Measurements from ENCODE around the gene SYNJ2.
"Not testable (repeated sequence)": the region's sequence is repeated elsewhere in the genome, so short reads cannot be mapped to it uniquely, and the experiment has no call there.

Gene SYNJ2, protein sequence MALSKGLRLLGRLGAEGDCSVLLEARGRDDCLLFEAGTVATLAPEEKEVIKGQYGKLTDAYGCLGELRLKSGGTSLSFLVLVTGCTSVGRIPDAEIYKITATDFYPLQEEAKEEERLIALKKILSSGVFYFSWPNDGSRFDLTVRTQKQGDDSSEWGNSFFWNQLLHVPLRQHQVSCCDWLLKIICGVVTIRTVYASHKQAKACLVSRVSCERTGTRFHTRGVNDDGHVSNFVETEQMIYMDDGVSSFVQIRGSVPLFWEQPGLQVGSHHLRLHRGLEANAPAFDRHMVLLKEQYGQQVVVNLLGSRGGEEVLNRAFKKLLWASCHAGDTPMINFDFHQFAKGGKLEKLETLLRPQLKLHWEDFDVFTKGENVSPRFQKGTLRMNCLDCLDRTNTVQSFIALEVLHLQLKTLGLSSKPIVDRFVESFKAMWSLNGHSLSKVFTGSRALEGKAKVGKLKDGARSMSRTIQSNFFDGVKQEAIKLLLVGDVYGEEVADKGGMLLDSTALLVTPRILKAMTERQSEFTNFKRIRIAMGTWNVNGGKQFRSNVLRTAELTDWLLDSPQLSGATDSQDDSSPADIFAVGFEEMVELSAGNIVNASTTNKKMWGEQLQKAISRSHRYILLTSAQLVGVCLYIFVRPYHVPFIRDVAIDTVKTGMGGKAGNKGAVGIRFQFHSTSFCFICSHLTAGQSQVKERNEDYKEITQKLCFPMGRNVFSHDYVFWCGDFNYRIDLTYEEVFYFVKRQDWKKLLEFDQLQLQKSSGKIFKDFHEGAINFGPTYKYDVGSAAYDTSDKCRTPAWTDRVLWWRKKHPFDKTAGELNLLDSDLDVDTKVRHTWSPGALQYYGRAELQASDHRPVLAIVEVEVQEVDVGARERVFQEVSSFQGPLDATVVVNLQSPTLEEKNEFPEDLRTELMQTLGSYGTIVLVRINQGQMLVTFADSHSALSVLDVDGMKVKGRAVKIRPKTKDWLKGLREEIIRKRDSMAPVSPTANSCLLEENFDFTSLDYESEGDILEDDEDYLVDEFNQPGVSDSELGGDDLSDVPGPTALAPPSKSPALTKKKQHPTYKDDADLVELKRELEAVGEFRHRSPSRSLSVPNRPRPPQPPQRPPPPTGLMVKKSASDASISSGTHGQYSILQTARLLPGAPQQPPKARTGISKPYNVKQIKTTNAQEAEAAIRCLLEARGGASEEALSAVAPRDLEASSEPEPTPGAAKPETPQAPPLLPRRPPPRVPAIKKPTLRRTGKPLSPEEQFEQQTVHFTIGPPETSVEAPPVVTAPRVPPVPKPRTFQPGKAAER (N-terminal part only)

DNA sequence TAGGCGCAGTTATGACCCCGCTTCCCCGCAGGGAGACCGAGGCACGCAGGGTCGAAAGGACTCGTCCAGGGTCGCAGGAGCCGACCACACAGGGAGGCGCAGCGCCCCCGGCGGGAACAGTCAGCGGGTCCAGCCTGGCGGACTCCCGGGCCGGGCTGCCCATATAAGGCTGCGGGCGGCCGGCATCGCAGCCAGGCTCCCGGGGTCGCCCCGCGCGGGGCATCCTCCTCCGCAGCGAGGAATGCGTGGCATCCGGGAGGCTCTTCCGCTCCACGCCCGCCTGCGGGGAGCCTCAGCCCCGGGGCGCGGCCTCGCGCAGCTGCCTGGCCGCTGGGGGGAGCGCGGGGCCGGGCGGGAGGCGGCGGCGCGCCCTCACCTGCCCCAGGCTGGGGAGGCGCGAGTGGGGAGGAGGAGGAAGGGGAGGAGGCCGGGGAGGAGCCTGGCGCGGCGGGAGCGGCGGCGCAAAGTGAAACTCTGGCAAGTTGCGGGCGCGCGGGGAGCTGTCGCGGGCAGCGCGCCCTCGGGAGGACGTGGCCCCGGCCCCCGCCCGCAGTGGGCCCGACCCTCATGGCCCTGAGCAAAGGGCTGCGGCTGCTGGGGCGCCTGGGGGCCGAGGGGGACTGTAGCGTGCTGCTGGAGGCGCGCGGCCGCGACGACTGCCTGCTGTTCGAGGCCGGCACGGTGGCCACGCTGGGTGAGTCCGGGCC is at the start of gene SYNJ2:
Gene SYNJ2 (plus strand): TSS at position 469 of the 707 bp plus-strand sequence. CDS start 99 bp downstream, at position 568.
- Mint-ChIP-seq H3K27ac (peak within 1 kb of the TSS; percentile 75), H3K9me3 (no peaks in the 10 kb centered on the region), H3K4me3 (peak within 1 kb of the TSS; percentile 87), H3K27me3 (no peaks in the 10 kb centered on the region), H3K4me1 (peaks cover 44% of the 10 kb centered on the region), H3K36me3 (no peaks in the 10 kb centered on the region)
- ATAC-seq, result peak; percentile 91

DNA sequence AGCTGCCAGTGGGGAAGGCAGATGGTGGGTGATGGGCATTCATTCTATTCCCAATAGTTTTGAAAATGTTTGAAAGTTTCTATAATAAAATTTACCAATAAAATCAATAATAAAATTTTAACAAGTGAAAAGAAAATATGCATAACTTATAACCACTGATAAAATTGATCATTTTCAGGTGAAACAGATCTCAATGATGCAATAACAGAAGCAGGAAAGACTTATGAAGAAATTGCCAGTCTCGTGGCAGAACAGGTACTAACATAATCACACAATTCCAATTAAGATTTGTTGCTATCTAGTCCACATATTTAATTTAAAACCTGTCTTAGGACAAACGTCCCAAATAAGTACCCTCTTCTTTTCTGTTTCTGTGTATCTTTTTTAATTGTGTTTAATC is 45.9 kb upstream of the SYNJ2 start:
- Mint-ChIP-seq H3K4me3 (no peak overlapping the region), H3K9me3 (no peaks in the 10 kb centered on the region), H3K27ac (no peak overlapping the region), H3K4me1 (no peaks in the 10 kb centered on the region), H3K27me3 (no peaks in the 10 kb centered on the region), H3K36me3 (peaks cover 43% of the 10 kb centered on the region)
- ATAC-seq, result no peak

DNA sequence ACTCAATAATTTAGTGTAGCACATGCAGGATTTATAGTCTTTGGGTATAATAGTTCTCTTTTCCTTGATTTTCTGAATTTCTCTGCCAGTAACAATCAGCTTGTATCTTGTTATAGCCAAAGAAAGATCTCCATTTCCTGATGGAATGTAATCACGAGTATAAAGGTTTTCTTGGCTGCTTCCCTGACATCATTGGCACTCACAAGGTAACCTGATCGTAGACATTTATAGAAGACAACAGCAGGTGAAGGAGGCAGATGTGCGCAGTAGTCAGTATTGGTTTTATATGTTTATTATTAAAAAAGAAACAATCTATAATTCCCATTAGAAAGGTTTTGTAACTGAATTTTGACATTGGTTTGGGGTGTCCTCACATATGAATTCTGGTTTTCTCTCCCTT is 44.3 kb upstream of the SYNJ2 start:
- H3K9me3 Mint-ChIP-seq, result no peaks in the 10 kb centered on the region
- H3K36me3 Mint-ChIP-seq, result peaks cover 47% of the 10 kb centered on the region
- no peak overlapping the region for H3K27ac Mint-ChIP-seq

DNA sequence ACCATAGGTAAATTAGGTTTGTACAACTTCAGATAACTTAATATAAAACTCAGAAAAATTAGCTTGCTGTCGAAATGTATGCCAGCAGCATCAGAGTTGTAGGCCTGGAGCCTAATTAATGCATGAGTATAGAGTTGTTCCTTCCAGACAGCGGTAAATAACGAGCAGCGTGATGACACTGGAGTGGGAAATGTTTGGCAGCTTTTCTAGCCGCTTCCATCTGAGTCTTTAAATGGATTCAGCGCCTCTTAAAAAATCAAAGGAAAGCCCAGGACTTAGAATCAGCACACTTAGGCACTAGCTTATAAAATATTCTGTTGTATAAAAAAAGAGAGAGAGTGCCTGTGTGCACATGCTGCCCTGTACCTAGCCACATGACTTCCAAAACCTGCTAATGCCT is 43.7 kb upstream of the SYNJ2 start:
- H3K4me1 Mint-ChIP-seq, result no peaks in the 10 kb centered on the region
- no peak for ATAC-seq
- H3K36me3 Mint-ChIP-seq, result peaks cover 50% of the 10 kb centered on the region
- H3K4me3 Mint-ChIP-seq, result no peak overlapping the region
- H3K27me3 Mint-ChIP-seq, result no peaks in the 10 kb centered on the region
- H3K9me3 Mint-ChIP-seq, result no peaks in the 10 kb centered on the region
- H3K27ac Mint-ChIP-seq, result no peak overlapping the region

More for the DNA sequence above, 44.3 kb upstream of the SYNJ2 start:
- Mint-ChIP-seq H3K27me3 (no peaks in the 10 kb centered on the region), H3K4me1 (no peaks in the 10 kb centered on the region), H3K4me3 (no peak overlapping the region)
- no peak for ATAC-seq

DNA sequence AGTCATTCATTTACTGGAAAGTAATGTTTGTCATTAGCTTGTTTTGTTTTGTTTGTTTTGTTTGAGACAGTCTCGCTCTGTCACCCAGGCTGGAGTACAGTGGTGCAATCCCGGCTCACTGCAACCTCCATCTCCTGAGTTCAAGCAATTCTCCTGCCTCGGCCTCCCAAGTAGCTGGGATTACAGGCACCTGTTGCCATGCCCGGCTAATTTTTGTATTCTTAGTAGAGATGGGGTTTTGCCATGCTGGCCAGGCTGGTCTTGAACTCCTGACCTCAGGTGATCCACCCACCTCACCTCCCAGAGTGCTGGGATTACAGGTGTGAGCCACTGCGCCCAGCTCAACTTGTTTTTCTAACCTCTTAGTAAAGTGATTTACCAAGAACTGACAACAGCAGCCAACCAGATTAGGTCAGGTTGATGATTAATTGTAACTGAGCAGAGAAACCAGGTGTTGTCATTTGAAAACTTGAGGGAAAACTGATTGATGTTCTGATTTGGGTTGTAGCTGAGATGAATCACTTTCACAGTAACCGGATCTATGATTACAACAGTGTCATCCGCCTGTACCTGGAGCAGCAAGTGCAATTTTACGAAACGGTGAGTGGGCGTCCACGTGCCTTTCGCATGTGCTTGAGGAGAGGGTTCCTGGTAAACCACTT is 41.2 kb upstream of the SYNJ2 start:
- H3K36me3 Mint-ChIP-seq, result peaks cover 64% of the 10 kb centered on the region
- not testable (repeated sequence) for H3K4me1 Mint-ChIP-seq, H3K4me3 Mint-ChIP-seq, H3K9me3 Mint-ChIP-seq, ATAC-seq, H3K27me3 Mint-ChIP-seq, H3K27ac Mint-ChIP-seq

DNA sequence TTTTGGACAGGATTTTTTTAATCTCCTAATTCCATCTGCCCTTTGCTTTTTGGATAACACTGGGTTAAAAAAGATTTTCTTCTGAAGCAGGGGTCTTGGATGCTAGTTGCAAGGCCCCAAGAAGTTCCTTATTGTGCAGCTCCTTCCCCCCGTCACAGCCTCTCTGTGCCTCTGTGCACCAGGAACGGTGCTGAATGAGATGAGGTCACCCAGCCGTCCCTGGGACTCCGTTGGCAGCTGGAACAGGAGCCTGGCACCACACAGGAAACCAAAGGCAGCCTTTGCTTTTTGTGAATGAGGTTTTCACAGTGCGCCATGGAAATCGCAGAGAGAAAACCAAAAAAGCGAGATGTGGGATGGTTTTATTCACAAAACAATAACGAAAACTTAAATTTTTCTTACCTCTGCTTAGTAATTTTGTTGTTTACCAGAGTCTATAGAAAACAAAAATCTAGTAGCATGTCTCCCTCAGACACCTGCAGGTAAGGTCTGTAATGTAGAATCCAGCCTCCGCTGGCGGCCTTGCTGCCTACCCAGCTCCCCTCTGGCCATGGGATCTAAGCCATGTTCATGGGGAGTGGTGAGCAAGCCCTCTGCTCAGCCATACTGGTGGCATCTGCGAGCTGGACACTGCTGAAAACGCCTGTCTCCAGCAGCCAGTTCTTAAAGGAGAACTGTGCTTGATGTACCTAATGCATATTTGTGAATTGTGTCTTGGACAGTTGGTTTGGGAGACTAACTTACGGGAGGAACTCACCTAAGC is 40.4 kb upstream of the SYNJ2 start:
- Mint-ChIP-seq H3K36me3 (peaks cover 68% of the 10 kb centered on the region), H3K4me3 (no peak overlapping the region), H3K9me3 (no peaks in the 10 kb centered on the region), H3K27ac (no peak overlapping the region), H3K27me3 (no peaks in the 10 kb centered on the region), H3K4me1 (peaks cover 3% of the 10 kb centered on the region)
- no peak for ATAC-seq

DNA sequence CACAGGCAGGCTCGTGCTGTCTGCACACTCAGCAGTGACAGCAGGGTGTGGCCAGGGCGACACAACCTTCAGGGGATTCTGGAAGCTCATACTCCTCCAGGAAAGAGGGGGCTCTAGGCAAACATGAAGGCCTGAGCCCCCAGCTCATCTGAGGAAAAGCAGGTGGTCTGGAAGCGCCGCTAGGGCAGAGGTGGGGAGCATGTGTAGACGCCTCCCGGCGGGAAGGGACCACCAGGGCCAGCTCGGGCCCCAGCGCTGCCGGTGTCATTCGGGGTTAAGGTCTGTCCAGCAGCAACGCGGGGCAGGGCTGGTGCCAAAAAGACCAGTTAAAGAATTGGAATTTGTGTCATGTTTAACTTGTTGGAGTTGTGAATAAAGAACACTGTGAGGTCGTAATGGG is 39.3 kb upstream of the SYNJ2 start:
- Mint-ChIP-seq H3K36me3 (peaks cover 74% of the 10 kb centered on the region), H3K9me3 (no peaks in the 10 kb centered on the region), H3K4me1 (peaks cover 11% of the 10 kb centered on the region), H3K4me3 (no peak overlapping the region), H3K27me3 (no peaks in the 10 kb centered on the region), H3K27ac (no peak overlapping the region)
- no peak for ATAC-seq

DNA sequence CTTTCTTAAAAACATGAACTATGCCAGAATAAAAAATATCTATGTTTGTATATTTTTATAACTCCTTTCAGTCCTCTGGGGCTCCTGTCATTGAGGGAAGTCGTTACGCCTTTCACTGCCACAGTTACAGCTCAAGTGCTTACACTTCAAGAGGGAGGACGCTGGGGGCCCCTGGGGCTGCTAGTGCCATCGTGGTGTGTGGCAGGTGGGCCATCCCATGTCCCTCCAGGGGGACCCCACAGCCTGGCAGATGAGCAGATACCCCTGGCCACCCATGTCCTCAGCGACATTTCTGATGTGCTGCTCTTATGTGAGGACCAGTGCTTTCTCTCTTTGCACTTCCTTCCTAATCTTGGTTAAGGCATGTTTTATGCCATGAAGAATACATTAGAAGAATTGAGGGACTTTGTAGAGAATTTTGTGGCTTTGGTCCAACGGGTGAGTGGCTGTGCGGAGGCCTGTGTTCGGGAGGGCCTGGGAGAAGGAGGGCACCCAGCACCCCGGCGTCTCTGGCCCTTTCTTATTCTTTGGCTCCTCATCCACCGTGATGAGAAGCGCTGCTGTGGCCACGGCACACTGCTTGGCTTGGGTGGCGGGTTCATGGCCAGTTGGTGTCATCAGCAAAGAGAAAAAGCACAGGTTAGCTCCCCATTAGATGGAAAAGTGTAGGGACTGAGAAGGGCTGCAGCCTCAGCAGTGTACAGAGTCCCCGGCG is 38.3 kb upstream of the SYNJ2 start:
- no peak overlapping the region for H3K27ac Mint-ChIP-seq

DNA sequence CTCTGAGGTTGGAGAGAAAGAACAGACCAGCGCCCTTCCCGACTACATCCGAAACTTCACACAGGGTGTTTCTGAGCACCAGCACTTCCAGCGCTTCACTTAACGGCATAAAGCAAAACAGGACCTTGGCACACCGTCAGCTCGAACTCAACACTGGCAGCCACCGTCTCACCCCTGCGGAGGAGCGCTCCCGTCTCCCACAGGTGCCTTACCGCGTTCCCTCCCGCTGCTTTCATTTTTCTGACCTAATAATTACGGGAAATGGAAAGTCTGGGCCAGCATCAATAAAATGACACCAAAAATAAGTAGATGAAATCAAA is 37.7 kb upstream of the SYNJ2 start:
- Mint-ChIP-seq H3K27me3 (no peaks in the 10 kb centered on the region), H3K4me3 (no peak overlapping the region), H3K27ac (no peak overlapping the region), H3K4me1 (peaks cover 11% of the 10 kb centered on the region), H3K36me3 (peaks cover 72% of the 10 kb centered on the region), H3K9me3 (peaks cover 3% of the 10 kb centered on the region)
- ATAC-seq, result no peak

More for the DNA sequence above, 38.3 kb upstream of the SYNJ2 start:
- H3K27me3 Mint-ChIP-seq, result no peaks in the 10 kb centered on the region
- H3K9me3 Mint-ChIP-seq, result no peaks in the 10 kb centered on the region
- ATAC-seq, result no peak
- peaks cover 73% of the 10 kb centered on the region for H3K36me3 Mint-ChIP-seq
- H3K4me1 Mint-ChIP-seq, result peaks cover 11% of the 10 kb centered on the region
- H3K4me3 Mint-ChIP-seq, result no peak overlapping the region

DNA sequence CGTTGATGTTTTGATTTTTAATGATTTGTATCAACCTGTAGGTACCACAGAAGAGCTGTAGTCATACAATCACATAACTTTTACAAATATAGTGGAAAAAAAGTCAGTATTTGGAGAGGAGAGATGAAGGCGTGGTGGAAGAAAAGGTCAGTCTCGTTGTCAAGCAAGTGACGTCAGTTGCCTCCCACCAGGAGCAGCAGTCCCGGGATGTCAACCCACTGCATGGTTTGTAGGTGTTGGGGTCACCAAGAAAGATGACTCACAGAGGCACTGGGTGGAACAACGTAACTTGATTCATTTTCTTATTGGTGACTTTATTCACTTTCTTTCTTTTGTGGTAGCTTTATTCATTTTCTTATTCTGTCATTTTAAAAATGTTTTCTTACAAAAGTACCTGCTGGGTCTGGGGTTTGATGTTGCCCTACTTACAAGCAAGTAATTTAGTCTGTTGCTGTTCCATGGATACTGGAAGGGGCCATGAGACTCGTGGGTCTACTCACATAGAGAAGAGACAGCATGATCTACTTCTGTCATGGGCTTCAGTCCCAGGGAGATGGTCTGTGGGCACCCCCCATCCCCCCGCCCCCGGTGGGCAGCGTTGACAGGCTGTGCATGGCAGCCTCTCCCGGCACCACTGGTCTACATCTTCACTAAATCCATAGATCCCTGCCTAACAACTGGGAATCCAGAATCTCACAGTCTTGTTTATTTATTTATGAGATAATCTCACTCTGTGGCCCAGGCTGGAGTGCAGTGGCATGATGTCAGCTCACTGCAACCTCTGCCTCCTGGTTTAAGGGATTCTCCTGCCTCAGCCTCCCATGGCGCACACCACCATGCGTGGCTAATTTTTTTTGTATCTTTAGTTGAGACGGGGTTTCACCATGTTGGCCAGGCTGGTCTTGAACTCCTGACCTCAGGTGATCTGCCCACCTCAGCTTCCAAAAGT is 36.4 kb upstream of the SYNJ2 start:
- no peaks in the 10 kb centered on the region for H3K27me3 Mint-ChIP-seq

DNA sequence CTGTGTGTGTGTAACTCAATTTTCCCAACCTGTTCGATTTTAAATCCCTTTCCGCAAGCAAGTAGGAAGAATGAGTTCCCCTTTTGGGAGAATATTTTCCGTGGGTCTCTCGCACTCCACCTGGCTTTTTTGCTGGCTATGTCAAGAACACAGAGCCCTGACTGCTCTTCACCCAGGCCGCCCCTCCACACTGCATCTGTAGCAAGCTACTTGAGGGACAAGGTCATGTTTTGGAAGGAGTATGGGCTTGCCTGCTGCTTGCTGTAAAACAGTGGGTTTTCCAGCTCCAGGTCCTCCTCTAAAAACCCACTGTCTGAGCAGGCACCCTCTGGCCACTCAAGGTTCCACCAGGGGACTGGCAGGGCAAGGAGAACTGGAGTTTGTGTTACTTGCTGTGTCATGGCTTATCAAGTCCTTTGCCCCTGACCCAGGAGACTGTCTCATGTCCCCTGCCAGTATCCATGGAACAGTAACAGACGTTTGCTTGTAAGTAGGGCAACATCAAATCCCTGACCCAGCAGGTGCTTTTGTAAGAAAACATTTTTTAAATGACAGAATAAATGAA is 35.5 kb upstream of the SYNJ2 start:
- Mint-ChIP-seq H3K27ac (peak overlapping the region; percentile 42), H3K4me3 (no peak overlapping the region)

More for the DNA sequence above, 36.4 kb upstream of the SYNJ2 start:
- Mint-ChIP-seq H3K27ac (peak overlapping the region; percentile 42), H3K36me3 (peaks cover 64% of the 10 kb centered on the region), H3K9me3 (peaks cover 6% of the 10 kb centered on the region), H3K4me1 (peaks cover 11% of the 10 kb centered on the region), H3K4me3 (no peak overlapping the region)
- ATAC-seq, result no peak

More for the DNA sequence above, 35.5 kb upstream of the SYNJ2 start:
- Mint-ChIP-seq H3K36me3 (peaks cover 56% of the 10 kb centered on the region), H3K4me1 (peaks cover 11% of the 10 kb centered on the region), H3K27me3 (no peaks in the 10 kb centered on the region), H3K9me3 (peaks cover 10% of the 10 kb centered on the region)
- no peak for ATAC-seq

All from stimulated activated memory B cell treated with anti-CD40 and anti-IgM and Interleukin-4, amounts not matched to agents 10 μg/mL and 1 μg/mL and 100 μg/mL, for 72 hours (primary cell).